Measurements from ENCODE around the gene CBLC. TPM values are rescaled to one million over a fixed set of nuclear protein-coding genes. Genes with fewer than 3 reads are reported as not detected.
"Not testable (repeated sequence)": the region's sequence is repeated elsewhere in the genome, so short reads cannot be mapped to it uniquely, and the experiment has no call there.

The CBLC gene
- total RNA-seq, 1 experiment from 2014 or later = not detected

DNA sequence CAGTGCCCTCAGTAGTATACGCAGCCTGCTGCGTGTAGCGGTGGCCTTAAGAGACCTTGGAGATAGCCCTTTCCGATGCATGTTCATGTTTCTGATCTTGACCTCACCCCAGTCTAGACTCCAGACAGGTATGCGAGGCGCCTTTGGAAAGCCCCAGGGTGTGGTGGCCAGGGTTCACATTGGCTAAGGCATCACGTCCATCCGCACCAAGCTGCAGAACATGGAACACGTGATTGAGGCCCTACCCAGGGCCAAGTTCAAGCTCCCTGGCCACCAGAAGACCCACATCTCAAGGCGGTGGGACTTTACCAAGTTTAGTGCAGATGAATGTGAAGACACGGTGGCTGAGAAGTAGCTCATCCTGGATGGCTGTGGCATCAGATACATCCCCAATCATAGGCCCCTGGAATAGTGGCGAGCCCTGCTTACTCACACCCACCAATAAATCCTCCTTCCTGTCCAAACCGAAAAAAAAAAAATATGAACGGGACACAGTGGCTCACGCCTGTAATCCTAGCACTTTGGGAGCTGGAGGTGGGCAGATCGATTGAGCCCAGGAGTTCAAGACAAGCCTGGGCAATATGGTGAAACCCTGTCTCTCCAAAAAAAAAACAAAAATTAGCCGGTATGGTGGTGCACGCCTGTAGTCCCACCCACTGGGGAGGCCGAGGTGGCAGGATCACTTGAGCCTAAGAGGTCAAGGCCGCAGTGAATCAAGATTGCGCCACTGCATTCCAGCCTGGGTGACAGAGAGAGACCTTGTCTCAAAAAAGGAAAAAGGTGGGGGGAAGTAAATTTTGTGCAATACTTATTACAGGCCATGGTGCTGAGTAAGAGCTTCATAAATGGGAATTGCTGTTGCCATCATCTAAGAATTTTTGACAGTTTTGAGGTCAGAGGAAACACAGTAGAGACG lies 12.4 kb upstream of the CBLC start:
- Histone ChIP-seq H3K9me3 (replicated peaks) (no peaks in the 10 kb centered on the region; the same call in 1 of the 2 replicates), H3K4me3 (no peak overlapping the region), H3K27ac (no peak overlapping the region), H3K27me3 (replicated peaks) (no peaks in the 10 kb centered on the region), H3K4me1 (replicated peaks) (peaks cover 26% of the 10 kb centered on the region), H3K36me3 (peaks cover 5% of the 10 kb centered on the region)
- DNase-seq (ENCODE audit: low read depth in 1 of 2, low spot score in 2 of 2) = no peak

DNA sequence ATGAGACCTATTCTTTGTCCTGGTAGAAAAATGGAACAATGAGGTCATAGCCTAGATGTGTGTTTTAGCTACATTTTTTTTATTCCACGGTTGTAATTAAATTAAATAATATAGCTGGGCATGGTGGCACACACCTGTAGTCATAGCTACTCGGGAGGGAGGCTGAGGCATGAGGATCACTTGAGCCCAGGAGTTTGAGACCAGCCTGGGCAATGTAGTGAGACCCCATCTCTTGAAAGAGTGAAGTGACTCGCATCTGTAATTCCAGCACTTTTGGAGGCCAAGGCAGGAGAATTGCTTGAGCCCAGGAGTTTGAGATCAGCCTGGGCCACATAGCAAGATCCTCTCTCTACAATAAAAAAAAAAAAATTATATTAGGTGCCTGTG lies 11.7 kb upstream of the CBLC start:
- Histone ChIP-seq H3K9me3 (replicated peaks) (no peaks in the 10 kb centered on the region; the same call in 1 of the 2 replicates), H3K27me3 (replicated peaks) (no peaks in the 10 kb centered on the region), H3K27ac (no peak overlapping the region), H3K4me1 (replicated peaks) (peaks cover 22% of the 10 kb centered on the region), H3K36me3 (no peaks in the 10 kb centered on the region; the same call in 1 of the 2 replicates), H3K4me3 (no peak overlapping the region)
- no peak for DNase-seq (ENCODE audit: low read depth in 1 of 2, low spot score in 2 of 2)

DNA sequence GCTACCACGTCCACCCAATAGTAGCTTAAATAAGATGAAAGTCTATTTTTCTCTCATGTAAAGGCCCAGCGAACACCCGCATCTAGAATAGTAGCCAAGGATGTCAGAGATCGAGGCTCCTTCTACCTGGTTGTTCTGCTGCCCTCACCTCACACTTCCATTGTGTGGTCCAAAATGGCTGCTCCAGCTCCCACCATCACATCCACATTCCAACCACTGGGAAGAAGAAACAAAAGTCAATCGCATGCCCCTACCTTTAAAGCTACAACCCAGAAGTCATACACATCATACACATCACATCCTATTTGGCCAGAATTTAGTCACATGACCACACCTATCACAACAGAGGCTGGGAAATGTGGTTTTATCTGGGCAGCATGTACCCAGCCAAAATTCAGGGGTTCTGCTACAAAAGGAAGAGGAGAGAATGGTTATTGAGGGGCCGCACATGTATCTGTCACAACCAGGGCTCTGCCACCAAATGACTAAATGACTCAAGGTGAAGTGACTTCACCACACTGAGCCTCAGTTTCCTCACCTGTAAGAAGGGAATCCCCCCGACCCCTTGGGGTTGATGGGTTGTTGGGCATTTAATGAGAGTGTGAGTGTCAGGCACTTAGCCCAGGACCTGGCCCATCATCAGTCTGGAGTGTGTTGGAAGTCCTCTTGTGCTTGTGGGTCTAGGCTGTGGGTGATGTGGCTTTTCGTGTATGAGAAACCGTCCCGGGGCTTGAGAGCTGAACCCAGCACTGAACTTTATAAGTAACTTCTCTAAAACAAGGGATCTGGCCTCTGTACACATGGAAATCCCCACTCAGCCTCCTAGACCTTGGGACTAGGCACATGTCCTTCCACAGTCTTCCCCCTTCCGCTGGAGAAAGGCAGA lies 10.2 kb upstream of the CBLC start:
- Histone ChIP-seq H3K4me3 (no peak overlapping the region), H3K36me3 (no peaks in the 10 kb centered on the region), H3K9me3 (replicated peaks) (no peaks in the 10 kb centered on the region; the same call in 1 of the 2 replicates), H3K27me3 (replicated peaks) (no peaks in the 10 kb centered on the region), H3K4me1 (replicated peaks) (peaks cover 17% of the 10 kb centered on the region), H3K27ac (no peak overlapping the region)
- DNase-seq (ENCODE audit: low read depth in 1 of 2, low spot score in 2 of 2) = no peak

DNA sequence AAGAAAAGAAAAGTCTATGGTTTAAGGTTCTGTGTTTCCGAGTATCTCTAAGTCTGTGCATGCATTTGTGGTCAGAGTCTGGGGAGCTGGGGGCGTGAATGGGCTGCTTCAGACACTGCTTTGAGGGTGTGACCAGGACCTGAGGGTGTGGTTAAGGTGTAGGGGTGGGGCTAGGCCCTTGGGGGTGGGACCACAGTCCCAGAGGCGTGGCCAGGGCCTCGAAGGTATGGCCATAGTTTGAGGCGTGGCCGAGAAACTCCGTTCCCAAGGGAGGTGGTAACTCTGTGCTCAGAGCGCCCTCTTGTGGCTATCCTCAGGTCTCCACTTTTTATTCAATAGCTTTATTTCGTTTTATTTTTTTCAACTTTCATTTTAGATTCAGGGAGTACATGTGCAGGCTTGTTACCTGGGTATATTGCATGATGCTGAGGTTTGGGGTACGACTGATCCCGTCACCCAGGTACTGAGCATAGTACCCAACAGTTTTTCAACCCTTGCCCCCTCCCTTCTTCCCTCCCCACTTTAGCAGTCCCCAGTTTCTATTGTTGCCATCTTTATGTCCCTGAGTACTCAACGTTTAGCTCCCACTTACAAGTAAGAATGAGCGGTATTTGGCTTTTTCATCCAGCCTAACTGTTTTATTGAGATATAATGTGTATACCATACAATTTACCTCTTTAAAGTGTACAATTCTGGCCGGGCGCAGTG lies 7.0 kb upstream of the CBLC start:
- H3K27ac ChIP-seq = no peak overlapping the region
- H3K4me3 ChIP-seq = no peak overlapping the region
- no peaks in the 10 kb centered on the region for H3K27me3 ChIP-seq (replicated peaks)
- H3K4me1 ChIP-seq (replicated peaks) = peaks cover 33% of the 10 kb centered on the region
- no peaks in the 10 kb centered on the region; the same call in 1 of the 2 replicates for H3K9me3 ChIP-seq (replicated peaks)
- peak; percentile 83 to 97 for DNase-seq (ENCODE audit: low read depth in 1 of 2, low spot score in 2 of 2)
- no peaks in the 10 kb centered on the region for H3K36me3 ChIP-seq

DNA sequence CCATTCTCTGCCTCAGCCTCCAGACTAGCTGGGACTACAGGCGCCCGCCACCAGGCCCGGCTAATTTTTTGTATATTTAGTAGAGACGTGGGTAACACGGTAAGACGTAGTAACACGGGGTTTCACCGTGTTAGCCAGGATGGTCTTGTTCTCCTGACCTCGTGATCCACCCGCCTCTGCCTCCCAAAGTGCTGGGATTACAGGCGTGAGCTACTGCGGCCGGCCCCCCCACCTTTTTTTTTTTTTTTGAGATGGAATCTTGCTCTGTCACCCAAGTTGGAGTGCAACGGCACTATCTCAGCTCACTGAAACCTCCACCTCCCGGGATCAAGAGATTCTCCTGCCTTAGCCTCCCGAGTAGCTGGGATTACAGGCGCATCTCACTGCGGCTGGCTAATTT lies 5.5 kb upstream of the CBLC start:
- H3K27me3 ChIP-seq (replicated peaks); H3K9me3 ChIP-seq (replicated peaks); H3K27ac ChIP-seq; DNase-seq (ENCODE audit: low read depth in 1 of 2, low spot score in 2 of 2); H3K36me3 ChIP-seq; H3K4me3 ChIP-seq: not testable (repeated sequence)
- H3K4me1 ChIP-seq (replicated peaks) = peaks cover 43% of the 10 kb centered on the region

DNA sequence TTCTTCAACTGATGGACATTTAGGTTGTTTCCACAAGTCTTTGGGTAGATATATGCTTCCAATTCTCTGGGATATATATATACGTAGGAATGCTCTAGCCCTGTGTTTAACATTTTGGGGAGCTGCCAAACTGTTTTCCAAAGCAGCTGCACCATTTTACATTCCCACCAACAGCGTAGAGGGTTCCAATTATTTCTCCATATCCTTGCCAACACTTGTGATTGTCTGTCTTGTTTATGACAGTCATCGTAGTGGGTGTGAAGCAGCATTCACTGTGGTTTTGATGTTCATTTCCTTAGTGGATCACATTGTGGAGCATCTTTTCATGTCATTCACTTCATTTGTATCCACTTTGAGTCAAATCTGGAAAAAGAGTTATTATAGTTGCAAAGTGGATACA lies 4.7 kb upstream of the CBLC start:
- Histone ChIP-seq H3K4me1 (replicated peaks) (peaks cover 43% of the 10 kb centered on the region), H3K9me3 (replicated peaks) (no peaks in the 10 kb centered on the region; the same call in 1 of the 2 replicates), H3K4me3 (no peak overlapping the region), H3K27ac (no peak overlapping the region; the same call in 1 of the 2 replicates), H3K27me3 (replicated peaks) (no peaks in the 10 kb centered on the region), H3K36me3 (no peaks in the 10 kb centered on the region)
- DNase-seq (ENCODE audit: low read depth in 1 of 2, low spot score in 2 of 2) = no peak

DNA sequence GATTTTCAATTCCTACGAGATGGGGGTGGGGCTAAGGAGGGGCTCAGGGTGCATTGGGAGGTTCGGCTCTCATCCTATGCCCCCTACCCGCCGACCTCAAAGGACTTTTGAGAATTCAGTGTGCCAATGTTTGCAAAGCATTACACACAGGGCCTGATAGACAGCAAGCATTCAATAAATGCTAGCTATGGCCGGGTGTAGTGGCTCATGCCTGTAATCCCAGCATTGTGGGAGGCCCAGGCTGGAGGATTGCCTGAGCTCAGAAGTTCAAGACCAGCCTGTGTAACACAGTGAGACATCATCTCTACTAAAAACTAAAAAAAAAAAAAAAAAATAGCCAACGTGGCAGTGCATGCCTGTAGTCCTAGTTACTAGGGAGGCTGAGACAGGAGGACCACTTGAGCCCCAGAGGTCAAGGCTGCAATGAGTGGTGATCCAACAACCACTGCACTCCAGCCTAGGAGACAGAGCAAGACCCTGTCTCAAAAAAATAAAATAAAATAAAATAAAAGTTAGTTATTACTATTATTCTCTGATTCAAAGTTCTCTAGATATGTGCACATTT lies 1.9 kb upstream of the CBLC start:
- no peaks in the 10 kb centered on the region for H3K36me3 ChIP-seq

DNA sequence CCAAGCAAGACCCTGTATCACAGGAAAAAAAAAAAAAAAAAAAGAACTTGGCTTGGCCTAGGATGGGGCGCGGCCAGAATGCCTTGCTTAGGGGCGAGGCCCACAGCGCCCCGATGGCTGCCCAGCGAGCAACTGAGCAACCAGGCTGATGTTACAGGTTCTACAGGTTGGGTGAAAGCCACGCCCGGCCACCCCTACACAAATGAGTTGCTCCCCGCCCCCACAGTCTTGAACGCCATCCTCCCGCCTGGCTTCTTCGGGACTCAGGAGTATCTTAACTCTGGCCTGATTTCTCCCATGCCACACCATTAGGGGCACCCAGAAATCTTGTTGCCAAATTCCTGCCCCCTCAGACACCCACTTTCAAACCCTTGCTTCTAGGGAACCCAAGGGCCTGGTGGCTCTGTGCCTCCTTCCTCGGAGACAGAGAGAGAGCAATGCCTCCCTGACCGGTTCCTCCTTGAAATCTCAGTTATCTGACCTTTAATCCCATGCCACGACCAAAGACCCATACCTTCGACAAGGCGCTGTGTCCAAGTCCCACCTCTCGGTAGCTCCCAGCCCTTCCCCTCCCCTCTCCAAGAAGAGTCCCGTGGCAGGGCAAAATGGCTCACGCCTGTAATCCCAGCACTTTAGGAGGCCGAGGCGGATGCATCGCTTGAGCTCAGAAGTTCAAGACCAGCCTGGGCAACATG lies 1.1 kb upstream of the CBLC start:
- Histone ChIP-seq H3K27me3 (replicated peaks) (no peaks in the 10 kb centered on the region), H3K4me1 (replicated peaks) (peaks cover 40% of the 10 kb centered on the region), H3K27ac (peak overlapping the region; percentile 75), H3K36me3 (no peaks in the 10 kb centered on the region), H3K9me3 (replicated peaks) (no peaks in the 10 kb centered on the region), H3K4me3 (no peak overlapping the region)
- DNase-seq (ENCODE audit: low read depth in 1 of 2, low spot score in 2 of 2) = peak in 1 of 2 experiments; percentile 42

More for the DNA sequence above, 1.9 kb upstream of the CBLC start:
- peak in 1 of 2 experiments; percentile 51 for DNase-seq (ENCODE audit: low read depth in 1 of 2, low spot score in 2 of 2)
- peak overlapping the region; percentile 75 for H3K27ac ChIP-seq
- H3K27me3 ChIP-seq (replicated peaks) = no peaks in the 10 kb centered on the region
- H3K4me1 ChIP-seq (replicated peaks) = peaks cover 43% of the 10 kb centered on the region
- no peak overlapping the region for H3K4me3 ChIP-seq
- H3K9me3 ChIP-seq (replicated peaks) = no peaks in the 10 kb centered on the region

DNA sequence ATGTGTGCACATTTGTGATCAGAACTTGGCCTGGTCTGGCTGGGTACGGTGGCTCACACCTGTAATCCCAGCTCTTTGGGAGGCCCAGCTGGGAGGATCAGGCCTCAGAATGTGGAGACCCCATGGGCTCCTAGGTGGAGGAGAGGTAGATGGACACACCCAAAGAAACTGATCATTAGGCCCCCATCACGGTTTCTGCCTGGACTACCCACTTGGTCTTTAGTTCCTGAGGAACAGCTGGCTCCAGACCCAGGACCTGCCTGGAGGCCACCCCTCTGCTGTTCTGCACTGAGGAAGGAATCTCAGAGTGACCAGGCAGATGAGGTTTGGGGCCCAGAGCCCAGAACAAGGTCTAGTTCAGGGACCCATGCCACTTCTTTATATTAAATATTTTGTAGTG lies 1.5 kb downstream of the CBLC start:
- Histone ChIP-seq H3K4me3 (no peak overlapping the region), H3K4me1 (replicated peaks) (peaks cover 24% of the 10 kb centered on the region), H3K27me3 (replicated peaks) (no peaks in the 10 kb centered on the region), H3K36me3 (no peaks in the 10 kb centered on the region), H3K9me3 (replicated peaks) (no peaks in the 10 kb centered on the region), H3K27ac (no peak overlapping the region)
- no peak for DNase-seq (ENCODE audit: low read depth in 1 of 2, low spot score in 2 of 2)

DNA sequence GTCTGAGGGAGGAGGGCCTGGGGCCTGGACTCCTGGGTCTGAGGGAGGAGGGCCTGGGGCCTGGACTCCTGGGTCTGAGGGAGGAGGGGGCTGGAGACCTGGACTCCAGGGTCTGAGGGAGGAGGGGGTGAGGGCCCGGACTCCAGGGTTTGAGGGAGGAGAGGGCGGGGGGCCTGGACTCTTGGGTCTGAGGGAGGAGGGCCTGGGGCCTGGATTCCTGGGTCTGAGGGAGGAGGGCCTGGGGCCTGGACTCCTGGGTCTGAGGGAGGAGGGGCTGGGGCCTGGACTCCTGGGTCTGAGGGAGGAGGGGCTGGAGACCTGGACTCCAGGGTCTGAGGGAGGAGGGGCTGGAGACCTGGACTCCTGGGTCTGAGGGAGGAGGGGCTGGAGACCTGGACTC lies 4.0 kb downstream of the CBLC start:
- not testable (repeated sequence) for DNase-seq (ENCODE audit: low read depth in 1 of 2, low spot score in 2 of 2); H3K4me3 ChIP-seq; H3K27me3 ChIP-seq (replicated peaks); H3K36me3 ChIP-seq; H3K27ac ChIP-seq; H3K4me1 ChIP-seq (replicated peaks); H3K9me3 ChIP-seq (replicated peaks)

DNA sequence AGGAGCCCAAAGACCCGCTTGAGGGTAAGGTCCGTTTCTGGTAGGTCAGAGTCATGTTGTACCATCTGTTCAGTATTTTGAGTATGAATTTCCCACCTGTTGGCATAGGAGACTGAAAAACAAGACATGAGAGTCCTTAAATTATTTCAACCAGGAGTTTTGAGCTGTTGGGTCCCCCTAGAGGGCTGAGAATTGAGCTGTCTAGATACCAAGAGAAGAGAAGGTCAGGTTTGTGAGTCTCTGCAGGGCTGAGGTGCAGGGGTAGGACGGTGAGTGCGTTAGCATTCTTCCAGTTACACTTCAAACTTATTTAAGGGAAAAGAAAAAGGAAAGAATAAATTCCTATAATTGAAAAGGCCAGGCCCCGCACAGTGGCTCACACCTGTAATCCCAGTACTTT lies 5.0 kb downstream of the CBLC start:
- H3K36me3 ChIP-seq = no peaks in the 10 kb centered on the region
- no peaks in the 10 kb centered on the region for H3K27me3 ChIP-seq (replicated peaks)
- H3K27ac ChIP-seq = no peak overlapping the region
- H3K9me3 ChIP-seq (replicated peaks) = no peaks in the 10 kb centered on the region
- DNase-seq (ENCODE audit: low read depth in 1 of 2, low spot score in 2 of 2) = no peak
- no peak overlapping the region for H3K4me3 ChIP-seq
- H3K4me1 ChIP-seq (replicated peaks) = peaks cover 6% of the 10 kb centered on the region

DNA sequence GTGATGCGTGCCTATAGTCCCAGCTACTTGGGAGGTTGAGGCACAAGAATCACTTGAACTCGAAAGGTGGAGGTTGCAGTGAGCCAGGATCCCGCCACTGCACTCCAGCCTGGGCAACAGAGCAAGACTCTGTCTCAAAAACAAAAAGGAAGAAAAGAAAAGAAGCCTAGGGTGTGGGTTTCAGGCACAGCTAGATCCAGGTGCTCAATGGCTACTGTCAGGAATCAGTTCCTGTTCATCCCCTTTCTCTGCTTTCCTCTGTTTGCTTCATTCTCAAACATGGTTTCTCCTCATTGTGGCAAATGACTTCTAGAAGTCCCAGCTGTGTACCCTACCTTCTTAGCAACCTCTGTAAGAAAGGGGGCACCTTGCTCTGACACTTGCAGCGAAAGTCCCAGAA lies 5.9 kb downstream of the CBLC start:
- H3K4me3 ChIP-seq = no peak overlapping the region
- no peaks in the 10 kb centered on the region for H3K9me3 ChIP-seq (replicated peaks)
- H3K27me3 ChIP-seq (replicated peaks) = no peaks in the 10 kb centered on the region
- no peak for DNase-seq (ENCODE audit: low read depth in 1 of 2, low spot score in 2 of 2)
- H3K27ac ChIP-seq = no peak overlapping the region
- no peaks in the 10 kb centered on the region for H3K36me3 ChIP-seq
- H3K4me1 ChIP-seq (replicated peaks) = peaks cover 6% of the 10 kb centered on the region

DNA sequence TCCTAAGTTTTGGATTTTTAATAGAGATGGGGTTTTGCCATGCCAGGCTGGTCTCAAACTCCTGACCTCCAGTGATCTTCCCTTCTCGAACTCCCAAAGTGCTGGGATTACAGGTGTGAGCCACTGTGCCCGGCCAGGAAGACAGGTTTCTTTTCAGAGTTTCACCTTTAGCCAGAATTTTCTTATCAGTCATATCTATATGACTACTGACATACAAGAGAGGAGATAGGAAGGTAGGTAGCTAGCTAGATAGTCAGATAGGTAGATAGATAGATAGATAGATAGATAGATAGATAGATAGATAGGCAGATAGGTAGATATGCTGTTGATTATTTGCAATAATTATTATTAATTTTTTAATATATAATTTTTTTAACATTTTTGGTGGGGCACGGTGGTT lies 7.6 kb downstream of the CBLC start:
- Histone ChIP-seq H3K36me3 (no peaks in the 10 kb centered on the region), H3K4me1 (replicated peaks) (peaks cover 6% of the 10 kb centered on the region)

More for the DNA sequence above, 7.6 kb downstream of the CBLC start:
- Histone ChIP-seq H3K9me3 (replicated peaks) (no peaks in the 10 kb centered on the region), H3K27me3 (replicated peaks) (no peaks in the 10 kb centered on the region), H3K27ac (no peak overlapping the region), H3K4me3 (no peak overlapping the region)
- DNase-seq (ENCODE audit: low read depth in 1 of 2, low spot score in 2 of 2) = no peak
